Subcutaneous adipose tissue (tissue), 4 donors: ENCODE data around the gene APOLD1. TPM values are rescaled to one million over a fixed set of nuclear protein-coding genes. Genes with fewer than 3 reads are reported as not detected.

Source experiments
- small RNA-seq: library from RNA; depleted of rRNA; stranded (forward); fragments of <200 nt; gene quantifications from one replicate; pipeline ENCODE3, GENCODE V24; 2016
- total RNA-seq, 4 donors: library from RNA; depleted of rRNA; stranded (reverse); fragments of >200 nt; gene quantifications; one replicate each; pipeline ENCODE4 v1.1.0, GENCODE V29; 2016
- TF ChIP-seq, protein P1 (sequence below): fragments of 450-650 bp; IDR thresholded peaks from one replicate; pipeline ENCODE4 v1.5.1; 2016; ENCODE audit warnings: low read depth, mild to moderate bottlenecking, control low read depth, antibody characterized with exemption, moderate library complexity

Gene APOLD1
- total RNA-seq, 4 donors from 2014 or later: 57.3 to 281 (median 206) TPM

DNA sequence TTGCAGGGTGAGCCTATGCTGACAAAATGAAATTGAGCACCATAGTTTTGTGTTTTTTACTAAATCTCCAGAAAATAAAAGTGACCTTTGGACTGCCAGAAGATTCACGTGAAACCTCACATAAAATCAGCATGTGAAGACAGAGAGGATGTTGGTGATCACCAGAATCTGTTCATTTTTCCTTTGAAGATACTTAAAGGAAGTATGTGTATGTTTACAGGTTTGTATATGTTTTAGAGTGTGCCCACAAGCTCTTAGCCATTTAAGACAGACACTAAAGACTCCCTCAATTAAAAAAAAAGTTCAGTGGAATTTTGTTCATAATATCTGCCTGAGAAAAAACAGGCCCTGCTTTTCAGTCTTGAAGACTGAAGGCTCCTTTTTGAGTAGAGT lies 53.5 kb downstream of the APOLD1 start:
- TF ChIP-seq, protein P1, sequence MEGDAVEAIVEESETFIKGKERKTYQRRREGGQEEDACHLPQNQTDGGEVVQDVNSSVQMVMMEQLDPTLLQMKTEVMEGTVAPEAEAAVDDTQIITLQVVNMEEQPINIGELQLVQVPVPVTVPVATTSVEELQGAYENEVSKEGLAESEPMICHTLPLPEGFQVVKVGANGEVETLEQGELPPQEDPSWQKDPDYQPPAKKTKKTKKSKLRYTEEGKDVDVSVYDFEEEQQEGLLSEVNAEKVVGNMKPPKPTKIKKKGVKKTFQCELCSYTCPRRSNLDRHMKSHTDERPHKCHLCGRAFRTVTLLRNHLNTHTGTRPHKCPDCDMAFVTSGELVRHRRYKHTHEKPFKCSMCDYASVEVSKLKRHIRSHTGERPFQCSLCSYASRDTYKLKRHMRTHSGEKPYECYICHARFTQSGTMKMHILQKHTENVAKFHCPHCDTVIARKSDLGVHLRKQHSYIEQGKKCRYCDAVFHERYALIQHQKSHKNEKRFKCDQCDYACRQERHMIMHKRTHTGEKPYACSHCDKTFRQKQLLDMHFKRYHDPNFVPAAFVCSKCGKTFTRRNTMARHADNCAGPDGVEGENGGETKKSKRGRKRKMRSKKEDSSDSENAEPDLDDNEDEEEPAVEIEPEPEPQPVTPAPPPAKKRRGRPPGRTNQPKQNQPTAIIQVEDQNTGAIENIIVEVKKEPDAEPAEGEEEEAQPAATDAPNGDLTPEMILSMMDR: no peak

DNA sequence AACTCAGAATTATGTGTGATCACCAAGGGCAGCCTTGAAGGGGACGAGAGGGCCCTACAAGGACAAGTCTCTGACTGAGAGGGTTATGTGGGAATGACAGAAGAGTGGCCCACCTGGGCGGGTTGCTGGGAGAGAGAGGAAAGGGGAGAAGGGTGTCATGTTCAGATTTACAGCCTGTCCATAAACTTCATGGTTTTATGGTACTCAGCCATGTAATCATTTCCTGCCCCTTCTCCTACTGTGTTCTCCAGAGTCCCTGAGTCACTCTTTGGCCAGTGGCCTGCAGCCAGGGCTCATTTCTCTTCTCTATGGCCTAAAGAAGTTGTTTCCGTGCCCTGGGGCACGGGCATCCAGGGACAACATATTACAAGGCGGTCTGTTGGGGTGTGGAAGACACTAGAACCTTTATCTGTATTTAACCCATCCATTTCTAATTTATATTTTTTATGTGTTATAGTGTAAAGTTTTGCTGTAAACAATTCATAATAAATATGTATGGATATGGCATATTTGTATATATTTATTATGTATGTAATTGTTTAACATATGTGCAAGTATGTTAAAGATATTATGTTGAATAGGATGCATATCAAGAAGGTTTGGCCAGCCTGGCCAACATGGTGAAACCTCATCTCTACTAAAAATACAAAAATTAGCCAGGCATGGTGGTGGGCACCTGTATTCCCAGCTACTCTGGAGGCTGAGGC lies 54.6 kb downstream of the APOLD1 start:
- TF ChIP-seq, protein P1: no peak

DNA sequence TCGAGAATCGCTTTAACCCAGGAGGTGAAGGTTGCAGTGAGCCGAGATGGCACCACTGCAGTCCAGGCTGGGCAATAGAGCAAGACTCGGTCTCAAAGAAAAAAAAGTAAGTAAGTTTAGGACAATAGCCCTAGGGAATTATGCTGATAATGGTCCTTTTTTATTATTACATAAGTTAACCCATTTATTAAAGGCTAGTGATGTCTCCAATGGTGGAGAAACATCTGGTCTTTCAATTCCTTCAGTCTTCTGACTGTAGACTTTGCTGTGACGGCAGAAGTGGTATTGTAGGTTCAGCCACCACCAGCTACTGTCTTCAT lies 55.1 kb downstream of the APOLD1 start:
- TF ChIP-seq, protein P1: no peak

Small RNA genes lying within 50 kb of the gene (small RNA-seq; reads per million reads assigned to genes)
- gene AC007215.1: not detected
- not detected for gene MIR613

Other genes starting within 250 kb of the APOLD1 start
- 10 to 100 TPM in 3 of 4 donors, 1 to 10 TPM in 1; 7.5 to 21.4 (median 14.6) TPM for gene DUSP16, start 222.8 kb upstream of the APOLD1 start, total RNA-seq
- gene CREBL2, start 173.8 kb upstream of the APOLD1 start, total RNA-seq: 100 to 1,000 TPM in 2 of 4 donors, 10 to 100 TPM in 2; 73.8 to 113 (median 99.4) TPM
- not detected for gene GPR19, start 89.5 kb upstream of the APOLD1 start, total RNA-seq
- gene CDKN1B, start 68.3 kb upstream of the APOLD1 start, total RNA-seq: 10 to 100 TPM; 45.3 to 76.0 (median 64.9) TPM
- 10 to 100 TPM; 32.6 to 70.9 (median 36.5) TPM for gene DDX47, start 27.7 kb downstream of the APOLD1 start, total RNA-seq
- gene GPRC5A, start 105.9 kb downstream of the APOLD1 start, total RNA-seq: 10 to 100 TPM in 1 of 4 donors, 1 to 10 TPM in 3; 2.7 to 15.7 (median 5.2) TPM
- 1 to 10 TPM in 1 of 4 donors, not detected in 3; 1.8 TPM for gene GPRC5D, start 166.5 kb downstream of the APOLD1 start, total RNA-seq
- 10 to 100 TPM; 65.4 to 80.1 (median 71.7) TPM for gene HEBP1, start 214.6 kb downstream of the APOLD1 start, total RNA-seq